IMR-90 (cell line): ENCODE results near the gene SH3D21. TPM values are rescaled to one million over a fixed set of nuclear protein-coding genes. Genes with fewer than 3 reads are reported as not detected.

Source experiments
- ATAC-seq: fragments of 200-7000 bp; cut with Tn5 transposase; 2 replicates; pipeline ENCODE4 v1.9.1; 2020; ENCODE audit warnings: low read depth, mild to moderate bottlenecking, moderate library complexity
- BruUV-seq: library from RNA; stranded (reverse); fragments of 400-500 nt; replicated peaks from 2 replicates; lab custom pipeline; 2021; lab: Mats Ljungman, UMichigan
- CTCF ChIA-PET: fragments of 300-600 bp; formaldehyde crosslinking; extraction: SDS; loops from one replicate; lab custom pipeline; 2021; ENCODE audit warnings: antibody characterized with exemption; lab: Yijun Ruan, JAX
- POLR2A ChIA-PET: fragments of 300-600 bp; sonication (Branson Sonifier 250); formaldehyde crosslinking; loops from one replicate; lab custom pipeline; 2022; ENCODE audit warnings: antibody characterized with exemption; ENCODE audit not compliant: unreplicated experiment; lab: Charles Lee
- DNase-seq: peaks from one replicate; pipeline ENCODE4 v3.0.0; 2013
- H2AFZ ChIP-seq: replicated peaks from 2 replicates; pipeline ENCODE3; 2013; ENCODE audit warnings: low read length, mild to moderate bottlenecking; ENCODE audit not compliant: poor library complexity
- H2AK5ac ChIP-seq: 2 replicates; pipeline ENCODE4 v1.6.1; 2013; ENCODE audit warnings: low read depth, low read length, inconsistent platforms
- H2AK9ac ChIP-seq: replicated peaks from 2 replicates; pipeline ENCODE3; 2013; ENCODE audit warnings: mild to moderate bottlenecking, low read depth, low read length, moderate library complexity; ENCODE audit not compliant: poor library complexity
- H2BK120ac ChIP-seq: 2 replicates; pipeline ENCODE4 v1.6.1; 2013; ENCODE audit warnings: low read depth, low read length, inconsistent platforms
- H2BK15ac ChIP-seq: 3 replicates; pipeline ENCODE4 v1.6.1; 2013; ENCODE audit warnings: low read depth, low read length, inconsistent platforms
- H2BK20ac ChIP-seq: 2 replicates; pipeline ENCODE4 v1.6.1; 2013; ENCODE audit warnings: low read depth, mild to moderate bottlenecking, inconsistent platforms, low read length, moderate library complexity
- H2BK5ac ChIP-seq: 2 replicates; pipeline ENCODE4 v1.6.1; 2013; ENCODE audit warnings: mild to moderate bottlenecking, low read depth, low read length, inconsistent platforms; ENCODE audit not compliant: poor library complexity, severe bottlenecking
- H3K14ac ChIP-seq: replicated peaks from 2 replicates; pipeline ENCODE4 v1.6.1; 2013; ENCODE audit warnings: low read depth, low read length, inconsistent platforms
- H3K18ac ChIP-seq: 2 replicates; pipeline ENCODE4 v1.6.1; 2013; ENCODE audit warnings: low read depth, low read length, control low read depth
- H3K23ac ChIP-seq: 2 replicates; pipeline ENCODE4 v1.6.1; 2013; ENCODE audit warnings: low read depth, low read length, inconsistent platforms
- H3K27ac ChIP-seq: 2 replicates; pipeline ENCODE4 v1.5.1; 2013; ENCODE audit warnings: mild to moderate bottlenecking, control low read depth, low read length; ENCODE audit not compliant: insufficient read depth
- H3K27me3 ChIP-seq: 2 replicates; pipeline ENCODE4 v1.6.1; 2013; ENCODE audit warnings: low read length; ENCODE audit not compliant: control insufficient read depth, insufficient read depth
- H3K36me3 ChIP-seq: 2 replicates; pipeline ENCODE4 v1.6.1; 2013; ENCODE audit warnings: low read length, mixed read lengths; ENCODE audit not compliant: control insufficient read depth, insufficient read depth
- H3K4ac ChIP-seq: 2 replicates; pipeline ENCODE4 v1.6.1; 2013; ENCODE audit warnings: low read depth, low read length, inconsistent platforms
- H3K4me1 ChIP-seq: 2 replicates; pipeline ENCODE4 v1.6.1; 2013; ENCODE audit warnings: low read length, mixed read lengths; ENCODE audit not compliant: control insufficient read depth, insufficient read depth
- H3K4me2 ChIP-seq: 2 replicates; pipeline ENCODE4 v1.6.1; 2013; ENCODE audit warnings: low read depth, mild to moderate bottlenecking, control low read depth, low read length, moderate library complexity
- H3K4me3 ChIP-seq: 2 replicates; pipeline ENCODE4 v1.5.1; 2013; ENCODE audit warnings: low read depth, mild to moderate bottlenecking, control low read depth, low read length, moderate library complexity; ENCODE audit not compliant: insufficient read depth
- H3K56ac ChIP-seq: 2 replicates; pipeline ENCODE4 v1.6.1; 2013; ENCODE audit warnings: low read length, inconsistent platforms; ENCODE audit not compliant: insufficient read depth; ENCODE audit errors: extremely low read depth
- H3K79me1 ChIP-seq, 2 experiments: 2 replicates each; pipeline ENCODE4 v1.6.1; 2013; ENCODE audit warnings: low read length in 2 of 2, inconsistent platforms in 1 of 2, low read depth in 1 of 2
- H3K9ac ChIP-seq: 2 replicates; pipeline ENCODE4 v1.6.1; 2013; ENCODE audit warnings: low read depth, low read length, control low read depth
- H3K9me1 ChIP-seq: 2 replicates; pipeline ENCODE4 v1.6.1; 2013; ENCODE audit warnings: low read length, inconsistent platforms; ENCODE audit not compliant: insufficient read depth
- H3K9me3 ChIP-seq: 2 replicates; pipeline ENCODE4 v1.6.1; 2013; ENCODE audit warnings: low read length; ENCODE audit not compliant: control insufficient read depth, insufficient read depth
- H4K20me1 ChIP-seq: 2 replicates; pipeline ENCODE4 v1.6.1; 2013; ENCODE audit warnings: low read length, inconsistent platforms; ENCODE audit not compliant: insufficient read depth
- H4K5ac ChIP-seq: 2 replicates; pipeline ENCODE4 v1.6.1; 2013; ENCODE audit warnings: mild to moderate bottlenecking, low read depth, low read length, control low read depth
- H4K8ac ChIP-seq, 2 experiments: 2 replicates each; pipeline ENCODE4 v1.6.1; 2013; ENCODE audit warnings: low read depth in 2 of 2, low read length in 2 of 2, control low read depth in 1 of 2, inconsistent platforms in 1 of 2
- H4K91ac ChIP-seq: 2 replicates; pipeline ENCODE4 v1.6.1; 2013; ENCODE audit warnings: low read depth, low read length, inconsistent platforms; ENCODE audit not compliant: insufficient read depth
- BHLHE40 ChIP-seq: fragments of 150-350 bp; IDR thresholded peaks from 2 replicates; pipeline ENCODE4 v1.6.1; 2016; ENCODE audit warnings: mild to moderate bottlenecking, low read depth, low read length
- CEBPB ChIP-seq: IDR thresholded peaks from 2 replicates; pipeline ENCODE4 v1.6.1; 2012; ENCODE audit warnings: low read depth, low read length, improper control_type of control experiment
- CHD1 ChIP-seq: IDR thresholded peaks from 2 replicates; pipeline ENCODE4 v1.6.1; 2012; ENCODE audit warnings: low read depth, low read length, improper control_type of control experiment
- CTCF ChIP-seq: conservative IDR thresholded peaks from 2 replicates; pipeline ENCODE4 v1.5.1; 2012; ENCODE audit warnings: mild to moderate bottlenecking, low read depth, low read length, improper control_type of control experiment
- ELK1 ChIP-seq: fragments of 150-350 bp; IDR thresholded peaks from 2 replicates; pipeline ENCODE4 v1.6.1; 2016; ENCODE audit warnings: low read depth, mild to moderate bottlenecking, low read length, moderate library complexity, borderline replicate concordance
- FOS ChIP-seq: fragments of 150-350 bp; IDR thresholded peaks from 2 replicates; pipeline ENCODE4 v1.6.1; 2016; ENCODE audit warnings: low read depth, low read length
- MAFK ChIP-seq: IDR thresholded peaks from 2 replicates; pipeline ENCODE4 v1.6.1; 2012; ENCODE audit warnings: low read depth, low read length, improper control_type of control experiment
- MXI1 ChIP-seq: IDR thresholded peaks from 2 replicates; pipeline ENCODE4 v1.6.1; 2012; ENCODE audit warnings: low read depth, mild to moderate bottlenecking, low read length, moderate library complexity, borderline replicate concordance
- POLR2A ChIP-seq: IDR thresholded peaks from 2 replicates; pipeline ENCODE4 v1.6.1; 2012; ENCODE audit warnings: mild to moderate bottlenecking, low read depth, low read length
- USF2 ChIP-seq: fragments of 150-350 bp; IDR thresholded peaks from 2 replicates; pipeline ENCODE4 v1.6.1; 2017; ENCODE audit warnings: mild to moderate bottlenecking, antibody characterized with exemption, low read length, low read depth
- whole genome bisulfite sequencing, 2 experiments: methylation state at CpG; one replicate each; pipeline versions ENCODE4 v1.1.5 to v1.1.7; 2013; ENCODE audit warnings: missing lambda C conversion rate in 2 of 2; ENCODE audit not compliant: insufficient read length in 1 of 2; ENCODE audit errors: extremely low coverage in 2 of 2; 5-methylcytosine and 5-hydroxymethylcytosine counted together
- dilution Hi-C: fragments of 300-500 bp; cut with HindIII; formaldehyde crosslinking; loops from one replicate; pipeline ENCODE4 v1.14.3; 2018; ENCODE audit warnings: low sequenced_read_pairs; ENCODE audit not compliant: unreplicated experiment
- in situ Hi-C: fragments of 300-500 bp; cut with MboI; formaldehyde crosslinking; loops from 3 replicates; pipeline ENCODE4 v1.14.3; 2019; ENCODE audit warnings: low sequenced_read_pairs, inconsistent platforms, mixed read lengths
- intact Hi-C: fragments of 100-400 bp; cut with micrococcal nuclease; formaldehyde crosslinking; loops from 2 replicates; pipeline ENCODE4 v1.10.0; 2022
- polyA plus RNA-seq, 3 experiments: library from polyadenylated mRNA; depleted of rRNA; stranded (reverse); fragments of >200 nt; gene quantifications; 2 replicates each; pipeline ENCODE4 v1.2.3, GENCODE V29; 2012; ENCODE audit warnings: low replicate concordance in 1 of 3
- total RNA-seq: library from RNA; depleted of rRNA; stranded (reverse); fragments of >200 nt; gene quantifications from 2 replicates; pipeline ENCODE4 v1.2.3, GENCODE V29; 2012

The SH3D21 gene
- total and polyA plus RNA-seq, 2 of the 4 experiments (the other 2 are of a cell fraction), result 1.8 to 11.9 TPM

GRCh38 chr1:36258960-36259344 lies 47.2 kb upstream of the SH3D21 start:
- dilution Hi-C loops (no loop called here), in situ Hi-C loops (no loop called here), intact Hi-C loops (no loop called here)
- H2BK15ac ChIP-seq, result no peak overlapping the region
- H2BK20ac ChIP-seq, result no peak overlapping the region
- ATAC-seq (no peak), DNase-seq (peak; percentile 36)
- H3K4ac ChIP-seq, result no peak overlapping the region
- no peak overlapping the region for H3K14ac ChIP-seq
- H2AFZ ChIP-seq, result no peak overlapping the region
- peaks cover 66% of the 10 kb centered on the region for H4K20me1 ChIP-seq
- H3K9ac ChIP-seq, result no peak overlapping the region
- no peak overlapping the region for H2AK5ac ChIP-seq
- WGBS, 2 experiments, result no CpG with 5 or more reads among the region's 1 CpG
- no peak overlapping the region for H2BK120ac ChIP-seq
- H3K23ac ChIP-seq, result no peak overlapping the region
- H3K4me1 ChIP-seq, result peaks cover 8% of the 10 kb centered on the region
- no peak overlapping the region for H4K8ac ChIP-seq
- no peak overlapping the region for H2BK5ac ChIP-seq
- BruUV-seq, result no TSS peak
- H3K9me1 ChIP-seq, result peaks cover 11% of the 10 kb centered on the region; the same call in 1 of the 2 replicates
- no peak overlapping the region for H2AK9ac ChIP-seq
- H3K56ac ChIP-seq, result no peak overlapping the region
- no peak overlapping the region for H3K4me3 ChIP-seq
- H4K5ac ChIP-seq, result no peak overlapping the region
- H3K18ac ChIP-seq, result no peak overlapping the region
- peaks cover 11 to 63% of the 10 kb centered on the region in 2 experiments; a peak in 3 of 4 replicates for H3K79me1 ChIP-seq
- no peaks in the 10 kb centered on the region for H3K27me3 ChIP-seq
- ChIA-PET CTCF (interaction anchor here (0.9 kb wide), 1 partner anchor 109 kb away, joined by 3 read pairs; the partner anchor contains the start of gene TRAPPC3), POLR2A (no interaction called here)
- H4K91ac ChIP-seq, result no peak overlapping the region
- H3K36me3 ChIP-seq, result peaks cover 7% of the 10 kb centered on the region
- H3K27ac ChIP-seq, result no peak overlapping the region
- no peak overlapping the region for H3K4me2 ChIP-seq
- TF ChIP-seq POLR2A (no peak), BHLHE40 (no peak), ELK1 (no peak), CEBPB (no peak), CHD1 (no peak), USF2 (no peak), MXI1 (no peak), FOS (no peak), CTCF (no peak), MAFK (no peak)
- no peaks in the 10 kb centered on the region for H3K9me3 ChIP-seq
